ENCODE results near the gene TNFAIP3.

Gene TNFAIP3

DNA sequence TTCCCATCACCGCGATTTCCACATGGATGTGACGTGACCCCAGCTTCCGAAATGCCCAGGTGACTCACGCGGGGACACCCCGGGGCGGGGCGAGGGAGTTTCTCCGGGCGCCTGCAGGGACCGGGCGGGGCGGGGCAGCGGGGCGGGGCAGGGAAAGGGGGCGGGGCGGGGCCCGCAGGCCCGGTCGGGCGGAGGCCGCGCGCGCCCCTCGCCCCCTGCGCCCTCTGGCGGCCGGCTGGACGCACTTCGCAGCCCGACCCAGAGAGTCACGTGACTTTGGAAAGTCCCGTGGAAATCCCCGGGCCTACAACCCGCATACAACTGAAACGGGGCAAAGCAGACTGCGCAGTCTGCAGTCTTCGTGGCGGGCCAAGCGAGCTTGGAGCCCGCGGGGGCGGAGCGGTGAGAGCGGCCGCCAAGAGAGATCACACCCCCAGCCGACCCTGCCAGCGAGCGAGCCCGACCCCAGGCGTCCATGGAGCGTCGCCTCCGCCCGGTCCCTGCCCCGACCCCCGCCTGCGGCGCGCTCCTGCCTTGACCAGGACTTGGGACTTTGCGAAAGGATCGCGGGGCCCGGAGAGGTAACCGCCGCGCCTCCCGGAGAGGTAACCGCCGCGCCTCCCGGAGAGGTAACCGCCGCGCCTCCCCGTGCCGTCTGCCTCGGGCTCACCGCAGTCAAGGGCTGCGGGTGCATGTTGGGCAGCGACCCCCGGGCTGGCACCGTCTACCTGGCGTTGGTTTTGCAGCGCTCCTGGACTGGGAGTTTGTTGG lies at the start of gene TNFAIP3:
Gene TNFAIP3, plus strand, starts transcription at position 346 of the 771 bp plus-strand sequence. CDS start 3,969 bp downstream, outside the sequence.
- DNase-seq (ENCODE audit: insufficient read length, low spot score) (peak; percentile 76), FAIRE-seq (no peak)
- TF ChIP-seq POLR2A (IDR thresholded peaks at IDR 0.05; ENCODE audit: low read depth, low read length) = peak; percentile 61

DNA sequence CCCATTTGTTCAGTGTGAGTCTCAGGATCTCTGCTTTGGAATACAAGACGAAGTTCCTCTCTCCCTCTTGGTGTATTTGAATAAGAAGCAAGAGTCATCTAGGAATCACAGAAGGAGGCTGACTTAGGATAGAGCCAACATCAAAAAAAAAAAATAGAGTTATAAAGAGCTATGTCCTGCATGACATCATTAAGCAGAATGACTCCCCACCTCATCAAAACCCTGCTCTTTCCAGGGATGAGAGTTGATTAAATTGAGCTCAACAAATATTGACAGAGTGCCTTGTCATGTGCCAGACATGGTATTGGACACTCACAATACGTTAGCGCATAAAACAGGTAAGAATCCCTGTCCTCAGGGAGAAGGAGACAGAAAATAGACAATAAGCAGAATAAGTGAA lies 48.6 kb upstream of the TNFAIP3 start:
- no peak for DNase-seq (ENCODE audit: insufficient read length, low spot score)
- FAIRE-seq = no peak
- no peak for TF ChIP-seq POLR2A (IDR thresholded peaks at IDR 0.05; ENCODE audit: low read depth, low read length)

DNA sequence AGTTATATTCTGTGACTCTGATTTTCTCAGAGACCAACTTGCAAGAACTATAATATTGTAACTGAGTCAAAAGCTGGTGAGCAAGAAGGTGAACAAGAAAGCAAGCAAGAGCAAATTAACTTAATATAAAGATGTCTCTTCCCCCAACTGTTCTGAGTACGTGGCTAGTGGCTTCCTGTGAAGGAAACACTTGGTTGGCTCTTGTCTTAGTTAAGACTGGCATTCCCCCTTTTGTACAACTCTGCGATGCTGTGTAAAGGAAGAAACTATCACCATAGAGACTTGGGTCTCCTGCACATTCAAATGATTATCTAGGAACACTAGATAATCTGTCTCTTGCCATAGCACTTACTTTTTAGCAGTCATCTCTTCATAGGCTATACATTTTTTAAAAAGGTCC lies 47.3 kb upstream of the TNFAIP3 start:
- TF ChIP-seq POLR2A (IDR thresholded peaks at IDR 0.05; ENCODE audit: low read depth, low read length) = no peak
- DNase-seq (ENCODE audit: insufficient read length, low spot score) = no peak
- FAIRE-seq = no peak

DNA sequence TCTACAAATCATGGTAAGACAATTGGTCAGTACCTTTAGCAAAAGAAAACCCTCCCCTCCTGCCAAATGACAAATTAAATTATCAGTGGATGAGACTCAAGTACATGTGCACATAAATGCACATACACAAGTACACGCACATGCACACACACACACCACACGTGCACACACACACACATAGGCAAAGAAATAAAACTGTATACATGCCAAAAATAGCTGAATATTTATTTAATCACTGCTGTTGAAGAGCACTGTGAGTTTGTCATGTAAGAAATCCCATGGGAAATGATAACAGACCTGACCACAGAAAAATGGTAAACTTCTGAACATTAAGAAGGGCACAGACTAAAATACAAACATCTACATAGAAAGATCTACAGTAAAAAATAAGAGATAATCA lies 46.6 kb upstream of the TNFAIP3 start:
- no peak for TF ChIP-seq POLR2A (IDR thresholded peaks at IDR 0.05; ENCODE audit: low read depth, low read length)
- DNase-seq (ENCODE audit: insufficient read length, low spot score) = no peak
- no peak for FAIRE-seq

DNA sequence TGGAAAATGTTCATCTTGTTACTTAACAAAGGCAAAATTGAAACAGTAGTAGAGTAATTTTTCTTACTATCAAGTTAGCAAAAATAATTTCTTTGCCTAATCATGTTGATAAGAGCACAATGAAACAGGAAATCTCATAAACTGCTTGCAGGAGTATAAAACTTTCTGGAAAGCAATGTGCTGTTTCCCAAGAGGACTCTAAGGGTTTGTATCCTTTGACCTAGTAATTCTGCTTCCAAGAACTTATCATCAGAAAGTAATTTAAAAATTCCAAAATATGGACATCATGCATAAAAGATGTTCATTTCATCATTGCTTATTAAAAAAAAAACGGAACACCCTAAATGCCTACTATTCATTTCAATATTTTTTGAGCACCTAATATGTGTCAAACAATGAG lies 46.1 kb upstream of the TNFAIP3 start:
- no peak for FAIRE-seq
- DNase-seq (ENCODE audit: insufficient read length, low spot score) = no peak
- no peak for TF ChIP-seq POLR2A (IDR thresholded peaks at IDR 0.05; ENCODE audit: low read depth, low read length)

DNA sequence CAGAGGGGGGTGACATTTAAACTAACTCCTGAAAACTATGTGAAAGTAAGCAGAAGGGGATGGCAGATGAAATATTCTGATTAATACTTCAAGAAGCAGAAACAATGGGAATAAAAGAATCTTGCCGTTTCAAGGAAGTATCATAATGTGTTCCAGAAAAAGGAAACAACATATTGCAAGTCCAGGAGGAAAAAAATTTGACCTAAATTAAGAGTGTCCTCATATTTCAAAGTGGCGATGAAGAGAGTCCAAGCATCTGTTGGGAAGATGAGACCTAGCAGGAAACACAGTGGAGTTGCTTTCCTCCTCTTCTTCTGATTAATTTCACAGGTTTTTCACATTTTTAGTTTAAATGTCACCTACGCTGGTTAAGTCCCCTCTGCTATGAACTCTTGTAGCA lies 45.6 kb upstream of the TNFAIP3 start:
- FAIRE-seq (no peak), DNase-seq (ENCODE audit: insufficient read length, low spot score) (no peak)
- no peak for TF ChIP-seq POLR2A (IDR thresholded peaks at IDR 0.05; ENCODE audit: low read depth, low read length)

DNA sequence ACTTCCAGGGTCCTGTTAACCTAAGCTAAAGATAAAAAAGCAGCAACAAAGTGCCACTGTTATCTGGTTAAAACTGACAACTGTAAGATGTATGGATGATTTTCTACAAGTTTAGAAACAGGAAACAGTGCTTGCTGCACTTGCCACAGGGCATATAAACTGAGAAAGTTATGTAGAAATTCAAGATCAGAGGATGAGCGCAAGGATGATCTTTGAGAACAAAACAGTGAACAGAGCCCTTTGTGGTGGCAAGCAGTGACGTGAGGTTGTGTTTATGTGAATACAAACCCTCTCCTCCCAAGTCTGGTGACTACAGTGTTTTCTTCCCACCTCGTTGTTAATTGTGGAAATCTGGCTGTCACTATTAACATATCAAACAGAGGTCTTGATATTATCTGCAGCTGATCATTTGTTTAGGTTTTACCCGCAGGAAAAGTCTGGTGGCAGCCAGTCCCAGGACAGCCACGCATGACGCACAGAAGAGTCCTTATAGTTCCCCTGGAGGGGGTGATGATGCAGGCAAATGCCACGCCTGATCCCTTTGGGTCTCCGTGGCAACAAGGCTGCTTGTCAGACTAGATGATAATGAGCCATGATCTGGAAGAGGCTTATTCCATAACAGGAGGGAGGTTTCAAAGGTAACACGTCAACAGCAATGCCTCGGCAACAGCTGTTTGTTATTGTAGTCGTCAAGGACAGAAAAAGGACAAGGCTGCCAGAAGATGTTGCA lies 43.1 kb upstream of the TNFAIP3 start:
- FAIRE-seq = no peak
- no peak for DNase-seq (ENCODE audit: insufficient read length, low spot score)

DNA sequence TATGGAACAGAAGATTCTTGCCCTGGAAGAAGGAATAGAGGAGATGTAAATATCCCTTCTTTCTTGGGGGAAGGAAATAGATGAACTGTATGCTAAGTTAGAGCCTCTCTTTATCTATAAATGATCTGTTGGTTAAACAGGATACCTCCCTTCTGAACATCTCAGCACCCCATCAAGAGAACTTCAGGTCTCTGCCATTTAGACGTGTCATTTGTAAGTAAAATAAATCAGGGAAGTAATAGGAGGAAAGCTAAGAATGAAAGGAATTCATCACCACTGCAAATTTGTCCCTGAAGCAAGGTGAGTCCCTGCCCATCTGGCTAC lies 42.5 kb upstream of the TNFAIP3 start:
- no peak for TF ChIP-seq POLR2A (IDR thresholded peaks at IDR 0.05; ENCODE audit: low read depth, low read length)

More for the DNA sequence above, 43.1 kb upstream of the TNFAIP3 start:
- TF ChIP-seq POLR2A (IDR thresholded peaks at IDR 0.05; ENCODE audit: low read depth, low read length) = no peak

DNA sequence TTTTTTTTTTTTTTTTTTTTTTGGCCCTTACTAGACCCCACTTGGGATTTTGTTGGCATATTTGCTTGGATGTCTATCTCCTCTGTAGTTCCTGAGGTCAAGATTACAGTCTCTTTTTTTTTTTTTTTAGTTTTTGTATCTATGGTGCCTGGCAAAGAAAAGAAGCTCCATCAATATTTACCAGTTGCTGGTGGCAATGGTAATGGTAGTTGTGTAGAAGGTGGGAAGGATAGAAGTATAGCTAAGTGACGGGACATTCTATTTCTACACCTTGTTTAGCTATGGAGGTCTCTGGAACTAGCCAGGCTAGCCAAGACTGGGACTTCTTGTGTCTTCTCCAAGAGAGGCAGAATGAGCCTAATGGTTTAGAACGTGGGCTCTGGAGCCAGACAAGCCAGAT lies 42.2 kb upstream of the TNFAIP3 start:
- FAIRE-seq (no peak), DNase-seq (ENCODE audit: insufficient read length, low spot score) (no peak)
- no peak for TF ChIP-seq POLR2A (IDR thresholded peaks at IDR 0.05; ENCODE audit: low read depth, low read length)

More for the DNA sequence above, 42.5 kb upstream of the TNFAIP3 start:
- DNase-seq (ENCODE audit: insufficient read length, low spot score) = no peak
- FAIRE-seq = no peak

DNA sequence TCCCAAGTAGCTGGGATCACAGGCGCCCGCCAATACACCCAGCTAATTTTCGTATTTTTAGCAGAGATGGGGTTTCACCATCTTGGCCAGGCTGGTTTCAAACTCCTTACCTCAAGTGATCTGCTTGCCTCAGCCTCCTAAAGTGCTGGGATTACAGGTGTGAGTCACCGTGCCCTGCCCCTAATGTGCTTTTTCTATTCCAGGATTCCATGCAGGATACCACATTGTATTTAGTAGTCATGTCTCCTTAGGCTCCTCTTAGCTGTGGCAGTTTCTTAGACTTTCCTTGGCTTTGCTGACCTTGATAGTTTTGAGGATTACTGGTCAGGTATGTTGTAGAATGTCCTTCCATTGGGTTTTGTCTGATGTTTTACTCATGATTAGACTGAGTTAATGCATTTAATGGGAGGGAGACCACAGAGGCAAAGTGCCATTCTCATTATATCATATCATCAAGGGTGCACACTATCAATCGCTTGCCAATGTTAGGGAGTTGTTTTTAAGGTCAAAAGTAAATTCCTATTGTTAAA lies 39.6 kb upstream of the TNFAIP3 start:
- TF ChIP-seq POLR2A (IDR thresholded peaks at IDR 0.05; ENCODE audit: low read depth, low read length) = no peak
- FAIRE-seq (no peak), DNase-seq (ENCODE audit: insufficient read length, low spot score) (no peak)

DNA sequence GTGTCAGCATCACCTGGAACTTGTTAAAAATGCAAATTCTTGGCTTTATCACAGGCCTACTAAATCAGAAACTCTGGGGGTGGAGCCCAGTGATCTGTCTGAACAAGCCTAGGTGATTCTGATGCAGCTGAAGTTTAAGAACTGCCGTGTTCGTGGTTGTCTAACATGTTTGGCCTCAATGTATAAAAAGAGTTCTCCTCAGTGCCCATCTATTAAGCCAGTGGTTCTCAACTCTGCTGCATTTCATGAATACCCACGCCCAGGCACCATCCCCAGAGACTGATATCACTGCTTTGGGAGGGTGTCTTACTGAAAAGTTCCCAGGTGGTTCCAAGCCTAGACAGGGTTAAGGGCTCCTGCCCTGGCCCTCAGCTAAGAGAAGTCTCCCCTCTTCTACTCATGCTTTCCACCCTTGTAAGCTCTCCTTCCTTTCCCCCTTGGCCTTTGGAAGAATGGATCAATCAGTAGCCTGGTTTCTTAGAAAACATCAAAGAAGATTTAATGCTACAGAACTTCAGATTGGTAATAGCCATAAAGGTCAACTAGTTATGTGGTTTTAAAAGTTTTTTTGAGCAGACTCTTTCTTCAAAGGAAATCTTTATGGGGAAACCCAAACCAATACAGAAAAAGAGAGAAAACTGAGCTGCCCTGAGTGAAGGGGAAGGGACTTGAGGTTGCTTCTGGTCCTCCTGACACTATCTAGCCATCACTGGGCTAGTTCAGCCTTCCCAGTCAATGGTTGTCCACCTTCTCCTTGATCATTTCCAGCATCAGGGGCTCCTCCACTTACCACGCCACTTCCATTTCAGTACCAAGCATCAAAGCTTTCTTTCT lies 38.9 kb upstream of the TNFAIP3 start:
- TF ChIP-seq POLR2A (IDR thresholded peaks at IDR 0.05; ENCODE audit: low read depth, low read length) = no peak
- no peak for DNase-seq (ENCODE audit: insufficient read length, low spot score)
- FAIRE-seq = no peak

DNA sequence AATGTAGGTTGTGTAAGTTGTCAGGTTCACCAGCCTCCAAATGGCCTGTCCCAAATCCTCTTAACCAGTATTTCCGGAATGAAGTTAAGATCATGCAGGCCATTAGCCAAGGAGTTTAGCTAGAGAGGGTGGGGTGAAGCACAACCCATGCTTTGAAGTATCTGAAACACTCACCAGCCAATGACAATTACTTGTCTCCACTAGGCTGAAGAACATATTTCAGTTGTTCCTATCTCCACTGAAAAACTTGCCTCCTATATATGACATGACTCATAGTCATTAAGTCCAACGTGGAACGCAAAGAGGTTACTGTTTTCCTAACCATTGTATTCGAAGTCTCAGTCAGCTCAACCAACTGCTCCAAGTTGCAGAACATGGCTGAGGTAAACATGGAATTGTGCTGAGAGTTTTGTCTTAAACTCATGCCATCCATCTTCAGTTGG lies 37.4 kb upstream of the TNFAIP3 start:
- no peak for TF ChIP-seq POLR2A (IDR thresholded peaks at IDR 0.05; ENCODE audit: low read depth, low read length)
- DNase-seq (ENCODE audit: insufficient read length, low spot score) (no peak), FAIRE-seq (peak; percentile 77)

DNA sequence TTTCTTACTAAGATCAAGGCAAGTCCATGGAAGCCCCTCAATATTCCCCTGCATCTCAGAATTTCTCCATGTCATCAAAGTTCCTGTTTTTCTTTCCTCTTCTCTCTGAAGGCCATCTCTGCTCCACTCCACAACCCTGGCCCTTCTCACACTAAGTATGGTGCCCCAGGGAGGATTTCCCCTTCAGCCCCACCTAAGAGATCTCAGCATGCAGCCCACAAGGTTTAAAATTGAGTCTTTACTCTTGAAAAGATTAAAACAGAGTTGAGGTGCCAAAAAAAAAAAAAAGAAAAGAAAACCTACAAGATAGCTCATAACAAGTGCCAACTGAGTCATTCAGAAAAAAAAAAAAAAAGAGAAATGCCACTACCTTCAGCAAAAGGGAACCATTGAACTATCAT lies 36.5 kb upstream of the TNFAIP3 start:
- TF ChIP-seq POLR2A (IDR thresholded peaks at IDR 0.05; ENCODE audit: low read depth, low read length) = no peak
- FAIRE-seq (no peak), DNase-seq (ENCODE audit: insufficient read length, low spot score) (no peak)

DNA sequence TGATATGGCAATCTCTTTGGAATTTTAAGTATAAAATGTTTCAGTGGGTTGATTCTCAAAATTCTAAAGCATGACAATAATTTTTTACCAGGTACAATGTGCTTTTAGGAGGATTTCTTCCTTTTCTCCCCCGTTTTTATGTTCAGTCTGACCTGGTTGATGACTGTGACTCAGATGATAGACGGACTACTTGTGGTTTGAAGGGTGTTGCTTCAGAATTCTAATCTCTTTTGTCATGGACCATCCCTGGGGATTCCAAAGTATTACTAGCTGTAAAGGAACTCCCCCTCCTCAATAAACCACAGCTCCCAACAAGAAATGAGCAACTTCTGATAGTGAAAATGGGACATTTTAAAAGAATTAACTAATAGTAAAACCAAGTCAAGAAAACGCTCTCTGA lies 34.9 kb upstream of the TNFAIP3 start:
- peak; percentile 91 for FAIRE-seq
- peak; percentile 33 for DNase-seq (ENCODE audit: insufficient read length, low spot score)

More for the DNA sequence above, 34.9 kb upstream of the TNFAIP3 start:
- TF ChIP-seq POLR2A (IDR thresholded peaks at IDR 0.05; ENCODE audit: low read depth, low read length) = no peak
